Coronary artery (tissue), 2 donors: ENCODE data around the gene APOA4.
A peak's percentile ranks its signal among the peaks of the same experiment; 100 is the strongest.

Experiments
- DNase-seq: peaks from one replicate; pipeline ENCODE4 v3.0.0-alpha.2; 2017; ENCODE audit warnings: low spot score
- H3K27ac ChIP-seq, 2 donors: fragments of 200-600 bp; sonication (generic); one replicate each; pipeline ENCODE4 v1.5.1; 2016 to 2019
- H3K4me3 ChIP-seq: fragments of 200-600 bp; sonication (generic); 2 replicates; pipeline ENCODE4 v1.5.1; 2016; ENCODE audit warnings: mild to moderate bottlenecking, moderate library complexity
- TF ChIP-seq, protein P1 (sequence below): fragments of 200-600 bp; sonication (generic); IDR thresholded peaks from one replicate; pipeline ENCODE4 v1.5.1; 2019; ENCODE audit warnings: antibody characterized with exemption

APOA4 gene

DNA sequence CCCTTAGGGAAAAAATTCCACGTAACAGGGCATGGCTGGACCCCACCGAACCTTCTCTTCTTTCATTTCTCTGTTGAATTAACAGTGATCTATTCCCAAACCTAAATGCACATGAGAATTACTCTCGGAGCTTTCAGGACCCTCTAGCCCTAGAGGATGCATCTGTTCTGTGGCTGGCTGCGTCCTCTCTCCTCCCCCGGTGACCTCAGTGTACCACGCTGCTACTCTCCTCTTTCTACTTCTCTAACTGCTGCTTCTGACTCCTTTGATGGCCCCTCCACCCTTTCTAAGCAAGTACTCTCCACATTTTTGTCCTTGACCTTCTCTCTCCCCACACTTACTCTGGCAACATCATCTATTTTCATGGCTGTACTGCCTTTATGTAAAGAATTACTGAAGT is 26.4 kb upstream of the APOA4 start:
- no peak overlapping the region for H3K4me3 ChIP-seq
- no peak overlapping the region for H3K27ac ChIP-seq
- TF ChIP-seq, protein P1, sequence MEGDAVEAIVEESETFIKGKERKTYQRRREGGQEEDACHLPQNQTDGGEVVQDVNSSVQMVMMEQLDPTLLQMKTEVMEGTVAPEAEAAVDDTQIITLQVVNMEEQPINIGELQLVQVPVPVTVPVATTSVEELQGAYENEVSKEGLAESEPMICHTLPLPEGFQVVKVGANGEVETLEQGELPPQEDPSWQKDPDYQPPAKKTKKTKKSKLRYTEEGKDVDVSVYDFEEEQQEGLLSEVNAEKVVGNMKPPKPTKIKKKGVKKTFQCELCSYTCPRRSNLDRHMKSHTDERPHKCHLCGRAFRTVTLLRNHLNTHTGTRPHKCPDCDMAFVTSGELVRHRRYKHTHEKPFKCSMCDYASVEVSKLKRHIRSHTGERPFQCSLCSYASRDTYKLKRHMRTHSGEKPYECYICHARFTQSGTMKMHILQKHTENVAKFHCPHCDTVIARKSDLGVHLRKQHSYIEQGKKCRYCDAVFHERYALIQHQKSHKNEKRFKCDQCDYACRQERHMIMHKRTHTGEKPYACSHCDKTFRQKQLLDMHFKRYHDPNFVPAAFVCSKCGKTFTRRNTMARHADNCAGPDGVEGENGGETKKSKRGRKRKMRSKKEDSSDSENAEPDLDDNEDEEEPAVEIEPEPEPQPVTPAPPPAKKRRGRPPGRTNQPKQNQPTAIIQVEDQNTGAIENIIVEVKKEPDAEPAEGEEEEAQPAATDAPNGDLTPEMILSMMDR, result no peak
- no peak for DNase-seq

DNA sequence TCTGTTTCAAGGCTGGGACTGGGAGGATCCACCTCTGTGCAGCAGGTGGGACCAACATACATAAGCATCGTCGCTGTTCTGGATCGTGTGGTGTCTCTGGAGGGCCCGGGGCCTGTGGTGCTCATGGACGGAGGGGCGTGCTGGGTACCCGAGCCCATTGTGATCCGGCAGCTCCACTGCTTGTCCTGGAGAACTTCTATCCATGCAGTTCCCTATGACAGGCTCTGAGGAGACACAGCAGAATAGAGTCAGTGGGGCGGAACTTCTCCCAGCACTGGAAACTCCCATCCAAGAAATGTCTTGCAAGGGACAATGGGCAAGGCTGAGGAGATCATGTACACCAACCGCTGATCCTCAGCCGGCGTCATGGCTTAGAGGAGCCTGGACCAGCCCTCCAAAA is 26.0 kb upstream of the APOA4 start:
- TF ChIP-seq, protein P1, result no peak
- H3K27ac ChIP-seq, result no peak overlapping the region
- no peak overlapping the region for H3K4me3 ChIP-seq
- DNase-seq, result no peak

DNA sequence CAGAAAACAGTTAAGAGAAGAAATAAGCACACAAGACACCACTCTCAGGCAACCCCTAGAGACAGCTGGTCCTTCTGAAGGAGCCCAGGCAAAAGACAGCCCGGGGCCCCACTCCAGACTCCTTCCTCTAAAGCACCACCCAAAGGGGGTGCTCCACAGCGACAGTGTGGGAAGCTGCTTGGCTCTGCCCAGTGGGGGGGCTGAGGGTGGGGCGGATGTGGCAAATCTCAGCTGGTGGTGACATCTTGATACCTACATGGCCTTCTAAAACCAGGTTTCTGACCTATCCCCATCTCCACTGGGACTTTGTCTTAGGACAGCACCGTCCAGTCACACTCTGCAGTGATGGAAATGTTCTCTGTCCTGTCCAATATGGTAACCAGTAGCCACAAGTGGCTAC is 24.5 kb upstream of the APOA4 start:
- TF ChIP-seq, protein P1, result no peak
- no peak for DNase-seq
- no peak overlapping the region for H3K27ac ChIP-seq

DNA sequence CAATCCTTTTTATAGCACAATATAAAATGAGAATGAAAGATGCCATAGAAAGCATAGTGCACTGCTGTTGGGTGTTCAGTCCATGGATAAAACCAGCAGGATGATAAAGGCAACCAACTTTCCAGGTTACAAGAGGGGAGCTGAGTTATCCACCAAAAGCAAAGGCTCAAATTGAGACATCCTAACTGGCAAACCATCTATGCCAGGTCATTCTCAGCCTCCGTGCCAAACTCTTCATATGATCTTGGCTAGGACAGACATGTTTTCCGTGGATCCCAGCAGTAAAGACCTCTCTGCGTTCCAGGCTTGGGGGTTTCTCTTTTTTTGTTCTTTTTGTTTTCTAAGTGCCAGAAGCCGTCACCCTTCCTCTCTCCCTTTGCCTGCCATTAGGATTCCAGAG is 21.6 kb upstream of the APOA4 start:
- H3K27ac ChIP-seq, result no peak overlapping the region
- H3K4me3 ChIP-seq, result no peak overlapping the region
- TF ChIP-seq, protein P1, result no peak
- DNase-seq, result no peak

More for the DNA sequence above, 24.5 kb upstream of the APOA4 start:
- no peak overlapping the region for H3K4me3 ChIP-seq

DNA sequence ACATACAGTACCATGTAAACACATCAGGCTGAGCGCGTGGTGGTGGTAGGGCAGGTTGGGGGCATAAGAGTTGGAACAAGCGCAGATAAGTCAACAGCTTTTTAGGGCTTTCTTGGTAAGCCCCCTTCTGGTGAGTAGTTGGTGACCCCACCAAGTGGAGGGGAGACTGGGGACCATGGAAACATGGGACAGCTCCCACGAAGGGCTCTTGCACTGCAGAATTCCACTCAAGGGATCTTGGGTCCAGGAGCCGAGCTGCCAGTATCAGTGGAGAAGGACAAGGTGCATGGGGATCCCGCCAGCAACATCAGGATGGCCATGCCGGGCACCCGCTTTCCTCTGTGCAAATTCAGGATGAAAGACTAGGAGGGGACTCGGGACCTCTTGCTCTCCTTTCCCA is 20.6 kb upstream of the APOA4 start:
- Histone ChIP-seq H3K27ac (no peak overlapping the region), H3K4me3 (no peak overlapping the region)
- peak; percentile 49 for DNase-seq
- TF ChIP-seq, protein P1, result no peak

DNA sequence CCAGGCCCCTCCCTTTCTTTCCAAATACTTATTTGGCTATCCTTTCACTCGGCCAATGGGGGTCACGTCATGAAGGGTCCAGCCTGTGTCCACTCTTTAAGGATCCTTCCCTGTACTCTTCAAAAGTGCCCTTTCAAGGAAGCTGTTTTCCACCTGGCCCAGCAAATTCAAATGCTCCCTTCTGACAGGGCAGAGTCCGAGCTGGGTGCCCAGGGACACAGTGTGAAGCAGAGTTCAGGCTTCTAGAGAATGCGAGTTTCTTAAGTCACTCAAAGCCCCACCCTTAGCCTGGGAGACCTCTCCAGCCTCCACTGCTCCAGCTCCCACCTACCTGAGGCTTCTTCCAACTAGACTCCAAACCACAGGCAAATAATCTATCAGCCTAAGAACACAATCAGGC is 19.8 kb upstream of the APOA4 start:
- H3K27ac ChIP-seq, result no peak overlapping the region
- peak; percentile 56 for DNase-seq
- TF ChIP-seq, protein P1, result no peak
- no peak overlapping the region for H3K4me3 ChIP-seq

DNA sequence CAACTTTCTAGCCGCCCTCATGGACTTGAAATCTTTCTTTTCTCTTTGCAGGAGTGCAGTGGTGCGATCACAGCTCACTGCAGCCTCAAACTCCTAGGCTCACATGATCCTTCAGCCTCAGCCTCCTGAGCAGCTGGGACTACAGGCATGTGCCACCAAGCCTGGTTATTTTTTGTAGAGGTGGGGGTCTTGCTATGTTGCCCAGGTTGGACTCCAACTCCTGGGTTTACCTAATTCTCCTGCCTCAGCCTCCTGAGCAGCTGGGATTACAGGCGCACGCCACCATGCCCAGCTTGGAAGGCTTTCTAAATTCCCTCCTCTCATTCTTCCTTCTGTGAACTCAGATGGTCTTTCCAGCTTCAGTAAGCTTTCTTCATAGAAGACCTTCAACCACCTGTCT is 19.0 kb upstream of the APOA4 start:
- DNase-seq, result no peak
- H3K4me3 ChIP-seq, result no peak overlapping the region
- TF ChIP-seq, protein P1, result no peak
- H3K27ac ChIP-seq, result no peak overlapping the region
